ENCODE results near the gene PRELP. TPM values are rescaled to one million over a fixed set of nuclear protein-coding genes. Genes with fewer than 3 reads are reported as not detected.

PRELP gene
- total RNA-seq, 1 experiment from 2014 or later, result 0.07 TPM

GRCh38 chr1:203437696-203438315 is 37.8 kb upstream of the PRELP start:
- H3K4me1 ChIP-seq (ENCODE audit: insufficient read depth, low read length), result peaks cover 1% of the 10 kb centered on the region; the same call in 1 of the 2 replicates
- H3K4ac ChIP-seq (ENCODE audit: low read depth, low read length), result no peak overlapping the region
- H4K91ac ChIP-seq (ENCODE audit: insufficient read length, low read depth, low read length), result no peak overlapping the region
- Mint-ChIP-seq H3K4me3 (no peak overlapping the region), H3K9me3 (peaks cover 0 to 3% of the 10 kb centered on the region in 2 experiments; a peak in 2 of 5 replicates), H3K4me1 (peaks cover 5 to 7% of the 10 kb centered on the region in 2 experiments), H3K27me3 (ENCODE audit: low read depth) (peaks cover 19% of the 10 kb centered on the region), H3K27ac (no peak overlapping the region), H3K36me3 (ENCODE audit: insufficient read depth in 1 of 3, low read depth in 3 of 3) (no peaks in the 10 kb centered on the region)
- DNase-seq, result no peak
- H3K9me3 ChIP-seq (ENCODE audit: control insufficient read depth, low read depth, low read length), result no peaks in the 10 kb centered on the region
- no peak overlapping the region for H3K9ac ChIP-seq (ENCODE audit: extremely low read depth, insufficient read length, low read length)
- no peaks in the 10 kb centered on the region for H3K23me2 ChIP-seq (ENCODE audit: insufficient read length, low read depth, low read length, poor library complexity, severe bottlenecking)
- H3K23ac ChIP-seq (ENCODE audit: insufficient read length, low read depth, low read length), result no peak overlapping the region
- H4K20me1 ChIP-seq (ENCODE audit: control insufficient read depth, insufficient read depth, insufficient read length), result no peaks in the 10 kb centered on the region
- H3K79me2 ChIP-seq (ENCODE audit: insufficient read depth, low read length), result no peaks in the 10 kb centered on the region
- H2AFZ ChIP-seq (ENCODE audit: low read length), result no peak overlapping the region
- H3K27me3 ChIP-seq (ENCODE audit: insufficient read depth, low read length), result no peaks in the 10 kb centered on the region
- no peak overlapping the region for H3T11ph ChIP-seq (ENCODE audit: low read length)
- no CpG with 5 or more reads among the region's 15 CpGs for WGBS (ENCODE audit: extremely low coverage, insufficient read length, low lambda C conversion rate)
- H2BK120ac ChIP-seq (ENCODE audit: low read depth, low read length, poor library complexity, severe bottlenecking), result no peak overlapping the region
- H2BK20ac ChIP-seq (ENCODE audit: low read depth, low read length, poor library complexity, severe bottlenecking), result no peak overlapping the region
- no peak overlapping the region for H4K5ac ChIP-seq (ENCODE audit: insufficient read length, low read depth, low read length)
- H3K18ac ChIP-seq (ENCODE audit: insufficient read length, low read depth, low read length), result no peak overlapping the region
- H3K14ac ChIP-seq (ENCODE audit: insufficient read depth, low read length), result no peak overlapping the region
- no peak overlapping the region for H3K56ac ChIP-seq (ENCODE audit: insufficient read length, low read depth, low read length)
- no peak overlapping the region for H3K4me2 ChIP-seq (ENCODE audit: insufficient read depth, insufficient read length, low read length)
- H2AK5ac ChIP-seq (ENCODE audit: insufficient read length, low read length), result no peak overlapping the region
- no peak overlapping the region for H3K27ac ChIP-seq (ENCODE audit: insufficient read length, low read depth, low read length)
- H4K8ac ChIP-seq (replicated peaks; ENCODE audit: insufficient read length, low read depth, low read length), result no peak overlapping the region
- no peaks in the 10 kb centered on the region for H3K79me1 ChIP-seq (ENCODE audit: insufficient read depth, low read depth, low read length, poor library complexity, severe bottlenecking)
- no peak overlapping the region for H2BK12ac ChIP-seq (ENCODE audit: insufficient read length, low read depth, low read length)
- no peak for TF ChIP-seq CTCF (conservative IDR thresholded peaks at IDR 0.05)
- no peak overlapping the region for H2BK15ac ChIP-seq (ENCODE audit: low read depth, low read length)
- H2BK5ac ChIP-seq (ENCODE audit: insufficient read length, low read length), result no peak overlapping the region

Measured in H9 (cell line).